ENCODE data around the gene PRPH2. TPM values are rescaled to one million over a fixed set of nuclear protein-coding genes. Genes with fewer than 3 reads are reported as not detected.

PRPH2 gene
- total RNA-seq, 2 experiments from 2014 or later: 0.08 to 0.11 TPM

DNA sequence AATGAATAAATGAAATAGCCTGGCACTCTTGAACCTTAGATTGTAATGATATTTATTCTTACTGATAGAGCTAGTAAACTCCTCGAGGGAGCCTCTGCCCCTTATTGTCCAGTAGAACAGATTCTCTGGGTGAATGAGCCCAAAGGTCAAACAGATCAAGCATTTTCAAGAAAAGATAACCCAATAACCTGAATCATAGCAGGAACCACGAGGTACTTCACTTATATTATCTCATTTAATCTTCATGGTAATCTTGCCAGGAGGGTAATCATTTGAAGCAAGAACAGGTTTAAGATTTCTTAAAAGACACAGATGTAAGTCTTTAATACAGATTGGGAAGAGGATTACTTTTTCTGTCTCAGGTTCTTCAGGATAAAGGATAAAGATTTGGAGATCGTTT, 40.6 kb upstream of the PRPH2 start:
- Mint-ChIP-seq H3K27ac (peak overlapping the region; percentile 17), H3K9me3 (no peaks in the 10 kb centered on the region), H3K4me1 (ENCODE audit: low read depth) (peaks cover 49% of the 10 kb centered on the region), H3K27me3 (no peaks in the 10 kb centered on the region), H3K36me3 (ENCODE audit: low read depth) (peaks cover 47% of the 10 kb centered on the region), H3K4me3 (no peak overlapping the region)
- no peak for ATAC-seq (ENCODE audit: poor library complexity)
- ChIA-PET CTCF (no interaction called here), POLR2A (interaction anchor here (0.8 to 8.6 kb wide), 5 partner anchors 8 to 37 kb away, joined by 3 to 61 read pairs (median 3); partner anchors contain the start of gene TBCC)
- Histone ChIP-seq H3K4me3 (ENCODE audit: low read length) (no peak overlapping the region), H3K27me3 (ENCODE audit: control insufficient read depth in 1 of 2, insufficient read depth in 2 of 2, low read length in 2 of 2) (no peaks in the 10 kb centered on the region), H3K27ac (ENCODE audit: low read depth in 1 of 2, low read length in 2 of 2) (no peak overlapping the region), H3K4me1 (ENCODE audit: insufficient read depth, low read length) (peaks cover 4% of the 10 kb centered on the region), H3K9me3 (ENCODE audit: control insufficient read depth in 1 of 2, insufficient read depth in 1 of 2, low read length in 2 of 2) (no peaks in the 10 kb centered on the region), H3K36me3 (ENCODE audit: insufficient read depth, low read length) (peaks cover 28% of the 10 kb centered on the region)
- intact Hi-C loops (cut with DNase I, micrococcal nuclease): no loop called here
- no peak for DNase-seq
- TF ChIP-seq, protein P1, sequence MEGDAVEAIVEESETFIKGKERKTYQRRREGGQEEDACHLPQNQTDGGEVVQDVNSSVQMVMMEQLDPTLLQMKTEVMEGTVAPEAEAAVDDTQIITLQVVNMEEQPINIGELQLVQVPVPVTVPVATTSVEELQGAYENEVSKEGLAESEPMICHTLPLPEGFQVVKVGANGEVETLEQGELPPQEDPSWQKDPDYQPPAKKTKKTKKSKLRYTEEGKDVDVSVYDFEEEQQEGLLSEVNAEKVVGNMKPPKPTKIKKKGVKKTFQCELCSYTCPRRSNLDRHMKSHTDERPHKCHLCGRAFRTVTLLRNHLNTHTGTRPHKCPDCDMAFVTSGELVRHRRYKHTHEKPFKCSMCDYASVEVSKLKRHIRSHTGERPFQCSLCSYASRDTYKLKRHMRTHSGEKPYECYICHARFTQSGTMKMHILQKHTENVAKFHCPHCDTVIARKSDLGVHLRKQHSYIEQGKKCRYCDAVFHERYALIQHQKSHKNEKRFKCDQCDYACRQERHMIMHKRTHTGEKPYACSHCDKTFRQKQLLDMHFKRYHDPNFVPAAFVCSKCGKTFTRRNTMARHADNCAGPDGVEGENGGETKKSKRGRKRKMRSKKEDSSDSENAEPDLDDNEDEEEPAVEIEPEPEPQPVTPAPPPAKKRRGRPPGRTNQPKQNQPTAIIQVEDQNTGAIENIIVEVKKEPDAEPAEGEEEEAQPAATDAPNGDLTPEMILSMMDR (IDR thresholded peaks at IDR 0.05): no peak

DNA sequence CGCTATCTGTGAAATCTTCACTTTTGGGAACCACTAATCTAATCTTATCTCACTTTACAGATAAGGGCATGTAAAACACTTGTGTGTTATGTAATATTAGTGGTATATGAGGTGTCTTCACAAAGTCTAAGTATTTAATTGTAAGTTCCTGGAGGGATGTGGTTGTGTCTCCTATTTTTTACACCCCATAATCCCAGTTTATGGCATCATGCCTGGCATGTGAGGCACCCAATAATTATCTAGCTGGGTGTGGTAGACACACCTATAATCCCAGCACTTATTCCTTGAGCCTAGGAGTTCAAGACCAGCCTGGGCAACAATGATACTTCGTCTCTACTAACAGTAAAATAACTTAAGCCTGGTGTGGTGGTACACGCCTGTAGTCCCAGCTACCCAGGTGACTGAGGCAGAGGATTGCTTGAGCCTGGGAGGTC, 40.0 kb upstream of the PRPH2 start:
- no peaks in the 10 kb centered on the region for H3K9me3 ChIP-seq (ENCODE audit: control insufficient read depth in 1 of 2, insufficient read depth in 1 of 2, low read length in 2 of 2)

DNA sequence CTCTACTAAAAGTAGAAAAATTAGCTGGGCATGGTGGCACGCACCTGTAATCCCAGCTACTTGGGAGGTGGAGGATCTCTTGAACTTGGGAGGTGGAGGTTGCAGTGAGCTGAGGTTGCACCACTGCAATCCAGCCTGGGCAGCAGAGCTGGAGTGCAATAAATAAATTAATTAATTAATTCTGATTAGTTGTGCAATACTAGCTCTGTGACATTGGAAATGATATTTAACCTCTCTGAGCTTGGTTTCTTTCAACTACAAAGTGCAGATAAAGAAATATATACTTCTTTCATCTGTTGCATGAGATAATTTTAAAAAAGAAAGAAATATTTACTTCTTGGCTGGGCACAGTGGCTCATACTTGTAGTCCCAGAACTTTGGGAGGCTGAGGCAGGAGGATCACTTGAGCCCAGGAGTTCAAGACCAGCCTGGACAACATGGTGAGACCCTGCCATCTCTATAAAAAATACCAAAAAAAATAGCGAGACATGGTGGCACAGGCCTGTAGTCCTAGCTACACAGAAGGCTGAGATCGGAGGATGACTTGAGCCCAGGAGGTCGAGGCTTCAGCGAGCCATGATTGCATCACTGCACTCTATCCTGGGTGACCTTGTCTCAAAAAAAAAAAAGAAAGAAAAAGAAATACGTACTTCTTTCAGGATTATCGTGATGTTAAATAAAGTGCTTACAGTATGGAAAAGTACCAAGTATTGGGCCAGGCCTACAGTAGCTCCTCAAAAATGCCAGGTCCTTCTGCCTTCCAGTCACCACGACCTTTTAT, 39.1 kb upstream of the PRPH2 start:
- TF ChIP-seq, protein P1 (IDR thresholded peaks at IDR 0.05): no peak
- CTCF ChIA-PET: interaction anchor here (1.6 kb wide), 1 partner anchor 35 kb away, joined by 3 read pairs; no protein-coding TSS in a partner anchor
- no peak overlapping the region for H3K27ac Mint-ChIP-seq

More for the DNA sequence above, 40.0 kb upstream of the PRPH2 start:
- H3K27me3 Mint-ChIP-seq: no peaks in the 10 kb centered on the region
- H3K27me3 ChIP-seq (ENCODE audit: control insufficient read depth in 1 of 2, insufficient read depth in 2 of 2, low read length in 2 of 2): no peaks in the 10 kb centered on the region
- ChIA-PET CTCF (no interaction called here), POLR2A (interaction anchor here (0.8 to 8.6 kb wide), 4 partner anchors 8 to 20 kb away, joined by 3 to 61 read pairs (median 24); partner anchors contain the start of gene TBCC)
- peak overlapping the region; percentile 17 for H3K27ac Mint-ChIP-seq
- H3K27ac ChIP-seq (ENCODE audit: low read depth in 1 of 2, low read length in 2 of 2): no peak overlapping the region
- peaks cover 49% of the 10 kb centered on the region for H3K4me1 Mint-ChIP-seq (ENCODE audit: low read depth)
- TF ChIP-seq, protein P1 (IDR thresholded peaks at IDR 0.05): no peak
- peaks cover 28% of the 10 kb centered on the region for H3K36me3 ChIP-seq (ENCODE audit: insufficient read depth, low read length)
- no peak overlapping the region for H3K4me3 Mint-ChIP-seq
- no peak overlapping the region for H3K4me3 ChIP-seq (ENCODE audit: low read length)
- no peaks in the 10 kb centered on the region for H3K9me3 Mint-ChIP-seq
- H3K4me1 ChIP-seq (ENCODE audit: insufficient read depth, low read length): peaks cover 4% of the 10 kb centered on the region
- DNase-seq (no peak), ATAC-seq (ENCODE audit: poor library complexity) (no peak)
- intact Hi-C loops (cut with DNase I, micrococcal nuclease): no loop called here
- peaks cover 47% of the 10 kb centered on the region for H3K36me3 Mint-ChIP-seq (ENCODE audit: low read depth)

More for the DNA sequence above, 39.1 kb upstream of the PRPH2 start:
- Histone ChIP-seq H3K27ac (ENCODE audit: low read depth in 1 of 2, low read length in 2 of 2) (no peak overlapping the region), H3K9me3 (ENCODE audit: control insufficient read depth in 1 of 2, insufficient read depth in 1 of 2, low read length in 2 of 2) (no peaks in the 10 kb centered on the region), H3K27me3 (ENCODE audit: control insufficient read depth in 1 of 2, insufficient read depth in 2 of 2, low read length in 2 of 2) (no peaks in the 10 kb centered on the region), H3K4me3 (ENCODE audit: low read length) (no peak overlapping the region), H3K36me3 (ENCODE audit: insufficient read depth, low read length) (peaks cover 28% of the 10 kb centered on the region), H3K4me1 (ENCODE audit: insufficient read depth, low read length) (peaks cover 4% of the 10 kb centered on the region)
- H3K27me3 Mint-ChIP-seq: no peaks in the 10 kb centered on the region
- DNase-seq: no peak
- H3K36me3 Mint-ChIP-seq (ENCODE audit: low read depth): peaks cover 47% of the 10 kb centered on the region
- ATAC-seq (ENCODE audit: poor library complexity): no peak
- H3K4me1 Mint-ChIP-seq (ENCODE audit: low read depth): peaks cover 54% of the 10 kb centered on the region
- no peaks in the 10 kb centered on the region for H3K9me3 Mint-ChIP-seq
- intact Hi-C loops (cut with DNase I, micrococcal nuclease): no loop called here
- POLR2A ChIA-PET: interaction anchor here (0.6 to 8.6 kb wide), 4 partner anchors 9 to 28 kb away, joined by 3 to 61 read pairs (median 31); partner anchors contain the start of genes BICRAL and TBCC
- no peak overlapping the region for H3K4me3 Mint-ChIP-seq

Measured in CD4-positive, alpha-beta T cell (primary cell).